IPS DF 19.7 (cell line): ENCODE results near the gene GRM7.
"Not testable (repeated sequence)": the region's sequence is repeated elsewhere in the genome, so short reads cannot be mapped to it uniquely, and the experiment has no call there.

ENCODE experiments used
- DNase-seq: peaks from one replicate; pipeline ENCODE4 v3.0.0-alpha.2; 2013; ENCODE audit warnings: low read depth, low spot score

GRM7 gene

DNA sequence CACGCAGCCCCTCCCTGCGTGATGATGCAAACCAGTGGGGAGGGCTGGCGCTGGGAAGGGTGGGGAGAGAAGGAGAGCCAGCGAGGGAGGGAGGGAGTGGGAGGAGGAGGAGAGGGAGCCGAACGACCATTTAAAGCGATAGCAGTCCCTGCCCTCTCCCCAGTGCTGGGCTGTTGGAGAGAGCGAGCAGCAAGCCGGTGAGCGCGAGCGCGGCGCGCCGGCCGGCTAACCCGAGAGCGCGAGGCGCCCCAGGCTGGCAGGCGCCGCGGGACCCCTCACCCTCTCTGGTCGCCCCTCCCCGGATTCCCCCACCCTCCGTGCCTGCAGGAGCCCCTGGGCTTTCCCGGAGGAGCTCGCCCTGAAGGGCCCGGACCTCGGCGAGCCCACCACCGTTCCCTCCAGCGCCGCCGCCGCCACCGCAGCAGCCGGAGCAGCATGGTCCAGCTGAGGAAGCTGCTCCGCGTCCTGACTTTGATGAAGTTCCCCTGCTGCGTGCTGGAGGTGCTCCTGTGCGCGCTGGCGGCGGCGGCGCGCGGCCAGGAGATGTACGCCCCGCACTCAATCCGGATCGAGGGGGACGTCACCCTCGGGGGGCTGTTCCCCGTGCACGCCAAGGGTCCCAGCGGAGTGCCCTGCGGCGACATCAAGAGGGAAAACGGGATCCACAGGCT is at the start of gene GRM7:
Gene GRM7, plus strand, starts transcription at position 162 of the 671 bp plus-strand sequence.
- DNase-seq: no peak

DNA sequence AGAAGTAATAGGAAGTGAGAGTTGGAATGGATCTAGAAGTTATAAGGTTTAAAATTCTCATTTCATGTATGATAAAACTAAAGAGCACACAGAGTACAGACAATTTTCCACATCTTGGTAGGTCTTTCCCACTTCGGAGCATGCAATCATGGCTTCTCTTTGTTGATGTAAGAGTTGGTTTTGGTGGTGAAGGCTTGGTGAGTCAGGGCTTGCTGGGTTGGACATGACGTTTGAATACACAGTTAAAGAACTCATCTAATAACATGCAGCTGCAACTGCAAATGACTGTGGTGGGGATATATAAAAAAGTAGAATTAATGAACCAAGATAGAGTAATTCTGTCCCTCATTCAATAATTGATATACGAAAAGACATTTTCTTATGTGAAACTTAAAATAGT is 39.5 kb upstream of the GRM7 start:
- no peak for DNase-seq

DNA sequence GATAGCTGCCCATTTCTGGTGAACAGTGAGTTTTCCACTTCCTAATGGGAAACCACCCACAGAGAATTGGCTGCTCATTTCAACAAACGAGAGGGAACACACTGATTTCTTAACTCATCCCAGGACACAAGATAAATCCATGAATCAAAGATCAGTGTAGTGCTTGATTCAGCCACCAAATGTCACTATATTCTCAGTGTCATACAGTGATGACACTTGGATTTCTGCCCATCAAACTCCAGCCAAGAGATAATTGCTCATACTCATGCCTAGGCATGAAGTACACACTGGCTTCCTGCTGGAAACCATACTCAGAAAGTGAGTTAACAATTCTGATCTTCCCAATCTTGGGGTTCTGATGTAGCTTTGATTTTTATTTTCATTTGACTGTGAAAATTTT is 35.4 kb upstream of the GRM7 start:
- DNase-seq: no peak

DNA sequence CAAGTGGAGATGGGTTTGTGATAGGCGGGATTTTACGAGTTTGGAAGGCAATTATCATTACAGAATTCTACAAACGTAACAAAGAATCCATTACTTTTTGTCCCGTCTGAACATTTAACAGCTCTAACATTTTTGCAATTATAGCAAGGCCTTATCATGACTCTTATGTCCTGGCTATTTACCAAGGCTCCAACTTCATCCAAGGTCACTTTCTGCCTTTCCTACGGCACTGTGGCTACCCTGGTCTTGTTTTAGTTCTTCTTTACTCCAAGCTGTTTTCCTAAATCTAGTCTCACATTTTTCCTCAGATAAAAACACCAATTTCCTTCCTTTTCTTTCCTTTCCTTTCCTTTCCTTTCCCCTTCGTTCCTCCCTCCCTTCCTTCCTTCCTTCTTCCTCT is 33.5 kb upstream of the GRM7 start:
- DNase-seq: no peak

DNA sequence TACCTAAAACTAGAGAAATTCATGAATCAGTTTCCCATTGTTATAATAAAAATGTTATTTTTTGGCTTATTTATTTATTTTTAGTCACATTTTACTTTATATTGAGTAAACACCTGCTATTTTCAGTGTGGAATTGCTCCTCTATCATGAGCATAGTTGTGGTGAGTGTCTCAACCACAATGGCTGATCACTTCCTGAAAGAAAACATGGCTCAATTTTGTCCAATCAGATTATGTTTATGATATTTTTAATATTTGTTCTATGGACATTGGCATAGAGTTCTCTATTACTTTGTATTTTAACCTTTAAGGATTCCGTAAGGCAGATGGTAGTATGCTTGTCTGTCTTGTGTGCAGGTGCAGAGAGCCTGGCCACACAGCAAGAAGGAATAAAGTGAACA is 16.2 kb upstream of the GRM7 start:
- DNase-seq: no peak

DNA sequence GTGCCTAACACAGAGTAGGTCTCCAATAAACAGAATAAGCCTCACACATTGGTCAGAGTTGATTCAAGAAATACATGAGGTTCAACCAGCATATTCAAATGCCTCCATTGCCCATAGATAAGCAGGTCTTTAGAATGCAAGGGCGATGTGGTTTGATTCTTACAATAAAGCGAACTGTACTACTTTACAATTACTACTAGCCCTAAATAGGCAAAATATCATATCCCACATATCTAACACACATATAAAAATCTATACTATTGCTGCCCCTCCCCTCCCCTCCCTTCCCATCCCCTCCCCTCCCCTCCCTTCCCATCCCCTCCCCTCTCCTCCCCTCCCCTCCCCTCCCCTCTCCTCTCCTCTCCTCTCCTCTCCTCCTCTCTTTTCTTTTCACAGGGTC is 6.7 kb upstream of the GRM7 start:
- DNase-seq: no peak

DNA sequence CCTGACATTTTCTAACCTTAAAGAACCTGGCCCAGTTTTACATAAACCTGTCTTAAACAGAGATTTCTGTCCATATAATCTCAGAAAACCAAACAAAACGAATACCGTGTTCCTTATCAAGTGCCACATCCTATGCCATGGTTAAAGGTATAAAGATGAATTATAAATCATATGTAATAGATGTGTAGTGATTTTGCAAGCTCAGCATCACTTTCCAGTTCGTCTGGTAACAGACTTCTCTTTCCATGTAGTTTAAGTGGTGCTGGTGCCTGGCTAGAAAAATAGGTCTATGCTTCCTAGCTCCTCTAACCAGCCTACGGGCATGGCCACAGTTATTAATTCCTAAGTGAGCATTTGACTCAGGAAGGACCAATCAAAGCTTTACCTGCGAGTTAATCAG is 3.4 kb upstream of the GRM7 start:
- no peak for DNase-seq

DNA sequence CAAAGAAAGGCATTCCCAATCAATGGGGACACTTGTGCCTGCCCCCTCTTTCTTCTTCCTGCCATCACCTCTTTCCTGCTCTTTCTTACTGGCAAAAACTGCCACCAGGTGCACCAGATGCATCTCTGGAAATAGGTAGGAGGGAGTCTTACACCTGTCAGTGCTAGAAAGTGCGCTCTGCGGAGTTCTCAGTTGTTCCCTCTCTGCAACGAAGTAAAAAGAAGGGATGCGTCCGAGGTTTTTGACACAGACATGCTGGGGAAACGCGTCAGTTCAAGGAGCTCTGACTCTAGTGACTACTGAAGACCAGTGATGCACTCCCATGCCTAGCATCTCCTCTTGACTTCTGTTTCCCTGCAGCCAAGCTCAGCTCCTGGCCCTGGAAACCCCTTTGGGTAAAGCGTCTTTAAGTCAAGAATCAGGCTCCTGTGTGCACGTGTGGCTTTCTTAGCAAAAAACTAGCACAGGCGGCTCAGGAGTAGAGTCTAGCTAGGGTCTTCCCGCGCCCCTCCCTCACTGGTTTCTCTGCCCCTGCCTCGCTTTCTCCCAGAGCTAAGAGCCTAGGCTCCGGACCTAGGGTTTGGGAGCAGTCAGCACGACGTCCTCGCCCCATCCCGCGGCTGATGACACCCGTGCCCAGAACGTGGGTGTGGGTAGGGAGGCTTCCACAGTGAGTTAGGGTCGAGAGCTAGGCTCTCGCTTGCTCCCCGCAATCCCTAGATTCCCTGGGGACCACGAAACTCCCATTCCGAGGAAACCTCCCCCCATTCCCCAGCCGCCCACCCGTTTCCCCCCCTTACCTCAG is 564 bp upstream of the GRM7 start:
- no peak for DNase-seq

DNA sequence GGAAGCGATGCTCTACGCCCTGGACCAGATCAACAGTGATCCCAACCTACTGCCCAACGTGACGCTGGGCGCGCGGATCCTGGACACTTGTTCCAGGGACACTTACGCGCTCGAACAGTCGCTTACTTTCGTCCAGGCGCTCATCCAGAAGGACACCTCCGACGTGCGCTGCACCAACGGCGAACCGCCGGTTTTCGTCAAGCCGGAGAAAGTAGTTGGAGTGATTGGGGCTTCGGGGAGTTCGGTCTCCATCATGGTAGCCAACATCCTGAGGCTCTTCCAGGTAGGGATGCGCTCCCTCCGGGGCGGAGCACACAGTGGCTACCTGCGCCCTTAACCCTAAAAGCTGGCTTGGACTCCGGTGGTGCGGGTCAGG is 698 bp downstream of the GRM7 start:
- DNase-seq: no peak

DNA sequence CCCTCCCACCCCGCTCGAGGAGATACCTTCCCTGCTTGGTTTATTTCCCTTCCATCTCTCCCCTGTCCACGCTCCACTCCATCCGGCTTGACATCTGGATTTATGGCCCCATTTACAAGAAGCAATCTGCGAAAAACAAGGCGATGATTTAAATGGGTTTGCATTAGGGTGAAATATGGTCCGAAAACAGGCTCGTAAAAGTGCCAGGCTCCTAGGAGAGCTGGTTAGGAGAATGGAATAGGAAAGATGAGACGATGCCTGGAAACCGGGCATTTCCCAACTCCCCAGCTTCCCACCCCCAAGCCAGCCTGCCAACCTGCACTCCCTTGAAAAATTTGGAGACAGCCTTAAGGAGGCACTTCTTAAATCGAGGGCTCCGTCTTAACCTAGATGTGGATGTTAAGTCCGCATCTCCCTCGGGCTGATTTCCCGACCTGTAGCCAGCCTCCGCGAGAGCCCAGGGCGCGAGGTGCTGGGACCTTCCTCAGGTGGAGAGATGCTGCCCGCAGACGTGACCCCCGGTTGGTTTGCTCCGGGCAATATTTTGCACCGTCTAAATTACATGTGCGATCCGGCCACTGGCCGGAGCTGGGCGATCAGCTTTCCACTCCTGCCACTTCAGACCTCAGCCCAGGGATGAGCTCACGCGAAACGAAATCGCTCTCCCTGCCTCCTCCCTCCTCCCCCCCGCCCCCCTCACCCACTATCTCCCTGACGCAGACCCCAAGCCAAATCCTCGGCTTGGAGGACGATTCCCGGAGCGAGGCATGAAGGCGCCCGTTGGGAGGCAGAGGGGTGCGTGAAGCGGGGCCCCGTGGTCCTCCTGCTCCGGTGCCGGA is 1.3 kb downstream of the GRM7 start:
- no peak for DNase-seq

DNA sequence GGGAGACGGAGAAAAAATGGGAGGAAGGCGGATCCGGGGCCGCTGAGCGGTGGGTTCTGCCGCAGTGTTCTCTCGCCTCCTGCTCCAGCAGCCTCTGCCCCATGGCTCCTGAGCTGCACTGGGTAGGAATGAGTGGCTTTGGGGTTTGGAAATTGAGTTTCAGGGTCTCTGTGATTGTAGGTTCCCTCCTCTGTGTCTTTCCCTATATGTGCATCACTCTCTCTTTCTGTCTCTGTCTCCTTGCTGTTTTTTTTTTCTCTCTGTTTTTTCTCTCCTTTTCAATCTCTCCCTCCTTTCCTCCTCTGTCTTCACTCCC is 1.9 kb downstream of the GRM7 start:
- DNase-seq: no peak

DNA sequence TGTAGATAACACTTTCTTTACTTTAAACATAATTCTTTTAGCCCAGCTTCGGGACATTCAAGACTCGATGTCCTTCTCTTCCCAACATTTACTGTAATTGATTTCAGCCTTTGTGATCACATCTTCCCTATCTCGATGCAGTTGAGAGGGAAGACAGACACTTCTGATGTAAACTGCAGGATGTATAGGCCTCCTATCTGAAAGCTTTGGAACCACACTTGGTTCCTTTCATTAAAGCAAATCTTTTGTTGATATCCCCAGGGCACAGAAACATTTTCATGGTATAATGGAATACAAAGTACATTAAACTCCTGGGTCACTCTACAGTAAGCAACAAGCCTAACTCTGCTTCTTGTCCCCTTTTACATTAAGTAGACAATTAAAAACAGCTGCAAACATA is 6.4 kb downstream of the GRM7 start:
- DNase-seq: no peak

DNA sequence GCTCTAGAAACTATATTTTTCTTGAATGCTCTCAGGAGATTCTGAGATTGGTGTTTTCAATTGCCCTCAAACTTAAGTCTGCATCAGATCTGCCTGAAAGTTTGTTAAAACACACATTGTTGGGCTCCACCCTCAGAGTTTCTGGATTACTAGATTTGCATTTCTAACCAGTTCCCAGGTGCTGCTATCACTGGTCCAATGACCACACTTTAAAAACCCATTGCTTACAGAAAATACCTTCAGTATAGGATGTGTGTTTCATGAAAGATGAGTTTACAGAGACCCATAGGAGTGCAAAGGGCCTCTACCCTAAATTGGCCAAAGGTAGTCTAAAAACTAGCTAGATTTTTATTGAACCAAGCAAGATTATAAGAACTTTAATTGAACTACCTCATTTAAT is 17.8 kb downstream of the GRM7 start:
- DNase-seq: no peak

DNA sequence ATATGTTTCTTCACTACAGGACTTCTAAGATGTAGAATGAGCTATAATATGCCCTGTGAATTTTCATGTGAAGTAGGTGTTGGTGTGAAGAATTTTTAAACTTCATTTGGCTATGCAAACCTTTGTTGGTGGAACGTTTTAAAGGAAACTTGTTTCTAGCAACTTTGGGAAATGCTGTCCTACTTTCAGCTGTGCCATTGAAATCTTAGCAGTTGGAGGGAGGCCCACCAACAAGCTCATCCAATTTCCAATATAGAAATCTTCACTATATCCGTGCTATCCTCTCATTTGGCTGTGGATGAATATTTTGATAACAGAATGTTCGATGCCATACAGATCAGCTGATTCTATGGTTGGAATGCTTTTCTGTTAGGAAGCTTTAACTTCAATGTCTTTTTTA is 51.3 kb downstream of the GRM7 start:
- DNase-seq: no peak

DNA sequence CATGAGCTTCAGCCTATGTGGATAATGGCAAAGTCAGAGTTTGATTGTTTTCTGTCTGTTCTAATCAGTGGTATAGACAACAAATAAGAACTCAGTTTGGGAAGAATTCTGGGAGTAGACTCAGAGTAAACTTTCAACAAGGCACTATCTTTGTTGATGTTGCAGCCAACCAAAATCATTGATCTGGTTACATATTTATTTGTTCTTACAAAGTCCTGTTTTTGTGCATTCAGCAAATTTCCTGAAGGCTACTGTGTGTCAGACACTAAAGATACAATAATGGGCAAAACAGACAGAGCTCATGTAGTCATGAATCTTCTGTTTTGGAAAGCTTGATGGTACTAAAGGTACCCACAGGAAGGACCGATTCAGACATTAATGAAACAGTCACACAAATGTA is 55.0 kb downstream of the GRM7 start:
- DNase-seq: no peak

DNA sequence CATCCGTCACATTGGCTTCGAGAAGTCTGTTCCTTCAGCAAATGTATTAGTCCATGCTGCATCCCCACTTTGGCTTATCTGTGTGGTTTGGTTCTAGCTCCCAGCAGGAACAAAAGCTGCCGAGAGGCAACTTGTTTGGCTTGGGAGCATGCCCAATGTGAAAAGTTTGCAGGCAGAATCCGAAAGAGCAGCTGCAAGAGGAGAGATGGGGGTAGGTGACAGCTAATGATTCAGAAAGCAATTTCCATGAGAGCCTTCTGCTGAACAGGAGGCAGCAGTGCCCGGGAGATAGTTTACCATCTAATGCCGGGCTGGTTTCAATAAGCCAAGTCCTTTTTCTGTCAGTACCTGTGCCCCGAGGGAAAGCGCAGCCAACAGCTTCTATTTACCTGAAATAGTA is 60.2 kb downstream of the GRM7 start:
- DNase-seq: no peak

DNA sequence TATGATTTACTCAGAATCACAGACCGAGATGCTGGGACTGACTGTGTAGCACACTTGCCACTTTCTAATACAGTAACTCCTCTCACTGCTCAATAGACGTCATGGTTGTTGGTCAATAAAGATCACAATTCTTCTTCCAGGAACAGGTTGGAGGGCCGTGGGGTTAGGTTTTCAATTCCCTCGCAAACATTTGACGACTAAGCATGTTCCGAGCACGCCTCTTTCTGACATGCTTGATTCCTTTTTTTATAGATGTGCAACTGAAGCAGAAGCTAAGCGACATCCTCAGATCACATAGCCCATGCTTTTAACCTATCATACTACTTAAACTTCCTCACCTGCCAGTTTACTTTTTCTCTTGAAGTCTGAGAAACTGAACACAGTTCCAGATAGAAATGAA is 61.0 kb downstream of the GRM7 start:
- no peak for DNase-seq

DNA sequence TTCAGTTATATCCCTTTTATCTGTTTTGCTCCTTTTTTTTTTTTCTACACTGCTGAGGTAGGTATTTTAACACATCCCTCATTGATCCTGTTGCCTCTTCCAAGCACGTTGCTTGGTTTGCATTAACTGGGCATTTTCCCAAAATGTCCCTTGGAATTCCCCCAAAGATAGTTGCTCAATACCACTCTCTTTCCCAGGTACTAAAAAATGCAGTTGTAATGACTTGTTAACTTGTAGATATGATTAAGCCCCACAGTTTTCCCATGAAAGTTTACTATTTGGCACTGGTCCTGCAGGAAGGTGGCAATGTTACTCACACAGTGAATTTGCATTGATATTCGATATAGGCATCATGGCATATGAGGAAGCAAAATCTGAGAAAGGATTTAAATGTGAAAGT is 67.1 kb downstream of the GRM7 start:
- no peak for DNase-seq

DNA sequence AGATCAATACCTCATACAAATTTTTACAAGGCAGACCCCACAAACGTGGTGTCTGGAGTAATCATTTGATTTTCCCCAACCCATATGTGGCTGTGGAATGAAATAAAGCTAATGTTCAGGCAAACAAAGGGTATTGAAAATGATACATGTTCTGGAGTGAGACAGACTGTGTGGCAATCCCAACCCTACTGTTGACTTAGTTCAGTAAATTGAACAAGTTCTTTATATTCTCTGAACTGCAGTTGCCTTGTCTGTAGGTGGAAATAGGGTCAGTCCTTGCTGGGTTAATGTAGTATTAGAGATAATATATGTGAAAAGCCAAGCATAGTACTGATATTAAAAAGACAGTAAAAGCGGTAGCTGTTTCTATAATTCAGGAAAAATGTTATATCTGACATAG is 69.0 kb downstream of the GRM7 start:
- no peak for DNase-seq

DNA sequence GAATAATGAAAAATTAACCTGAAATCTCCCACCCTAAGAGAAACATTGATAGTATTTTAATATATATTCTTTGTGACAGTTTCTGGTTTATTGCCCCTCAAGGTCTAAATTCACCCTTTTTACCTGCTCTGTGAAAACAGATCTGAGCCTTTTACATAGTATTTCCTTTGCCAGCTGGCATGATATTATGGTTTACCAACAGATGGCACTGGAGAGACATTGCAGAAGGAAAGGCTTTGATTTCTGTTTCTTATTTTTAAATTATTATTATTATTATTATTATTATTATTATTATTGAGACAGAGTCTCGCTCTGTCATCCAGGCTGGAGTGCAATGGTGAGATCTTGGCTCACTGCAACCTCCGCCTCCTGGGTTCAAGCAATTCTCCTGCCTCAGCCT is 74.5 kb downstream of the GRM7 start:
- not testable (repeated sequence) for DNase-seq

DNA sequence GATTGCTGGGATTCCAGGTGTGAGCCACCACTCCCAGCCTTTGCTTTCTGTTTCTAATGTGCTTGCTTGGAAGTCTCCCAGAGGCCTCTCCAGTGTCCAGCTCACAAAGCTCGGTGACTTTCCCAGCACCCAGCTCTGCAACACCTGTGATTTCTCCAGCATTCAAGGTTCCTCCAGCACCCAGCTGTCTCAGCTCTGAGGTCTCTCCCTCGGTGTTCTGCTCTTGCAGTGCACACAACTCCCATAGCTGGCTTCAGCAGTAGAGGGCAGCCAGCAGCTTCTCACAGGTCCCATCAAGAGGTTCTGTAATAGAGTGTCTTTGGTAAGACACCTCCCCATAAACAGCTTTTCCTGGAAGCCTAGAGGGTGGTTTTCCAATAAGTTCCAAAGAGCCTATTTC is 75.1 kb downstream of the GRM7 start:
- no peak for DNase-seq

DNA sequence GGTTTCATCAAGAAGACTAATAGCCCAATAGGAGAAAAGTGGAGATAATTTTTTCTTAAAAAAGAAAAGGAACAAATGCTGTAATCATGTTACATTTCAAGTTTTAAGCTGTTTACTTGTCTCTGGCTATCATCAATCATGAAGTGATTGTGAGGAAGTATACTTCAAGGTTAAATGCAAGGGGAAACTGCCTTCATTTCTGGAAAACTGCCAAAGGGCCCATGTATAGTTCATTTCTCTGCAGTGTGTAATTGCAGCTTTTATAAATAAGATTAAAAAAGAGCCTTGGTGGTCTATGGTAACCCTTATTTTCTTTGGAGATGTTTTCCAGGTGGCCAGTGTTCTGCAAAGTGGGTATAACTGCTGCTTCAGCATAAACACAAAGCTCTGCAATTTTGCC is 101.9 kb downstream of the GRM7 start:
- DNase-seq: no peak

DNA sequence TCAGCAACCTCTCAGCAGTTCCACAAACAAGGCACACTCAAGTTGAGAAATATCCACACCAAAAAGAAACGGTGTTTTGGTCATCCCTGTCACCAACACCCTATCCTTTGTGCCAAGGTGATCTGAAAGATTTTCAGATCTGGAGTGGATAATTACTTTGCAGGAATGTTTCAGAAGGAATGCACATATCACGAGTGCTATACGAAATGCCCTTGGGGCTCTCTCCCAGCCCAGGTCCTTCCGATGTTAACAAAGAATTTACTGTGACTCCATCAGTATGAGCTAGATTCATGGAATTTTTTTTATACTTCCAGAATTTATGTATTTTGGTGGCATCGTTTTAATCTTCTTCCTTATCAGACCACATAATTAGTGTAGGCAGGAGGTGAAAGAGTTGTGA is 105.0 kb downstream of the GRM7 start:
- DNase-seq: no peak
